GM20000 (cell line): ENCODE data around the gene MRFAP1.

Source experiments
- DNase-seq: peaks from one replicate; pipeline ENCODE4 v3.0.0; 2012; ENCODE audit warnings: low spot score
- CTCF ChIP-seq: IDR thresholded peaks from 2 replicates; pipeline ENCODE4 v1.5.1; 2012; ENCODE audit warnings: mild to moderate bottlenecking, control low read depth; ENCODE audit errors: extremely low read depth, missing control alignments

The MRFAP1 gene

GRCh38 chr4:6686104-6686787 is 45.8 kb downstream of the MRFAP1 start:
- no peak for DNase-seq
- no peak for TF ChIP-seq CTCF

GRCh38 chr4:6687947-6688878 is 47.7 kb downstream of the MRFAP1 start:
- DNase-seq = no peak
- TF ChIP-seq CTCF = no peak

- TF ChIP-seq CTCF = no peak
- peak; percentile 83 for DNase-seq
These were observed 48.5 kb downstream of the MRFAP1 start for GRCh38 chr4:6688879-6689505.

GRCh38 chr4:6689506-6689960 is 49.0 kb downstream of the MRFAP1 start:
- DNase-seq = no peak
- TF ChIP-seq CTCF = no peak
